Measurements from ENCODE around the gene GSDME.

GSDME gene

DNA sequence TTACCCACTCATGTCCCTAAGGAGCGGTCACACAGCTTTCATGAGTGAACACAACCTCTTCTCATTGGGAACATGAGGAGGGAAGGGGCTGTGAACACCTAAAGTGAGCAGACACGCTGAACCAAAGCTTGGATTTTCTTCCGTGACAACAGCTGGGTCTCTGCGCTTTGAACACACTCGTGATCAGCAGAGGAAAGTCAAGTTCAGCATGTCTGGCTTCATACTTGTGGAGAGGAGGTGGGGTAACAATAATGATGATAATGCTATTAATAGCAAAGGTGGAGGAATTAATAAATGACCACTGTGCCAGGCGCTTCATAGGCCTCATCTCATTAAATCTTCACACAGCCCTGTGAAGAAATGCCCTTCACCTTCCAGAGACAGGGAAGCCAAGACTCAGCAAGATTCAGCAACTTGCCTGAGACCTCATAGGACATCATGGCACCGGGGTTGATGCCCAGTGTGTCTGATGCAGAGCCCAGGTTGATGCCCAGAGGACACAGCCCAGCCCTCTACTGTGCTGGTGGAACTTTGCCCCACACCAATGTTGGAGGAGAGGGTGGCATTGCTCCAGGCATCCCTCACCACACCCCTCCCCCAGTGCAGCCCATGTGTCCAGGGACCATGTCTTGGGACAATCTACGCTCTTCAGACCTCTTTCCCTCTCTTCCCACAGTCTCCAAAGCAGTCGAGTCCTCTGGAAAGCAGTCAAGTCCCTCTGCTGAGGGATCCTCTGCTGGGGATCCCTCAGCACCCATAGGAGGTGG, 40.6 kb downstream of the GSDME start:
- H3K27me3 ChIP-seq (ENCODE audit: insufficient read depth, low read length, poor library complexity): no peaks in the 10 kb centered on the region
- H3K36me3 ChIP-seq (ENCODE audit: control insufficient read depth, insufficient read depth, low read length): no peaks in the 10 kb centered on the region
- H3K4me1 ChIP-seq (ENCODE audit: control insufficient read depth, low read depth, low read length): no peaks in the 10 kb centered on the region
- H4K8ac ChIP-seq (ENCODE audit: low read depth, low read length): no peak overlapping the region
- DNase-seq: no peak
- no peak overlapping the region for H4K5ac ChIP-seq (ENCODE audit: low read length)
- H3K79me2 ChIP-seq (ENCODE audit: control insufficient read depth, insufficient read depth, low read length): no peaks in the 10 kb centered on the region
- H3K4me3 ChIP-seq (ENCODE audit: low read length): no peak overlapping the region
- H3K23ac ChIP-seq (ENCODE audit: low read length): no peak overlapping the region
- H2BK5ac ChIP-seq (ENCODE audit: low read length): no peak overlapping the region
- H2BK120ac ChIP-seq (ENCODE audit: low read depth, low read length): no peak overlapping the region
- WGBS (ENCODE audit: extremely low coverage, insufficient coverage, low lambda C conversion rate): no CpG with 5 or more reads among the region's 9 CpGs
- no peak overlapping the region for H3K27ac ChIP-seq (ENCODE audit: low read depth, low read length)
- no peak overlapping the region for H3K4me2 ChIP-seq (ENCODE audit: low read length)
- no peak overlapping the region for H3K18ac ChIP-seq (ENCODE audit: low read length)
- H3K79me1 ChIP-seq (ENCODE audit: low read length): no peaks in the 10 kb centered on the region
- H2AK5ac ChIP-seq (ENCODE audit: low read length): no peak overlapping the region
- H2BK15ac ChIP-seq (replicated peaks; ENCODE audit: low read depth): no peak overlapping the region
- no peak overlapping the region for H3K56ac ChIP-seq (ENCODE audit: low read length)
- H3K4ac ChIP-seq (ENCODE audit: low read depth, low read length): no peak overlapping the region
- no peak overlapping the region for H3K9ac ChIP-seq (ENCODE audit: low read length)

GRCh38 chr7:24715661-24716479, 41.4 kb downstream of the GSDME start:
- no peaks in the 10 kb centered on the region for H3K79me1 ChIP-seq (ENCODE audit: low read length)
- no peak overlapping the region for H3K23ac ChIP-seq (ENCODE audit: low read length)
- no peak overlapping the region for H3K27ac ChIP-seq (ENCODE audit: low read depth, low read length)
- H3K56ac ChIP-seq (ENCODE audit: low read length): no peak overlapping the region
- no peak overlapping the region for H3K4ac ChIP-seq (ENCODE audit: low read depth, low read length)
- H3K4me3 ChIP-seq (ENCODE audit: low read length): no peak overlapping the region
- H3K79me2 ChIP-seq (ENCODE audit: control insufficient read depth, insufficient read depth, low read length): no peaks in the 10 kb centered on the region
- H4K5ac ChIP-seq (ENCODE audit: low read length): no peak overlapping the region
- no peak overlapping the region for H2BK15ac ChIP-seq (replicated peaks; ENCODE audit: low read depth)
- no CpG with 5 or more reads among the region's 16 CpGs for WGBS (ENCODE audit: extremely low coverage, insufficient coverage, low lambda C conversion rate)
- DNase-seq: peak; percentile 84
- H3K9ac ChIP-seq (ENCODE audit: low read length): no peak overlapping the region
- H4K8ac ChIP-seq (ENCODE audit: low read depth, low read length): no peak overlapping the region
- H2AK5ac ChIP-seq (ENCODE audit: low read length): no peak overlapping the region
- no peak overlapping the region for H2BK5ac ChIP-seq (ENCODE audit: low read length)
- no peaks in the 10 kb centered on the region for H3K4me1 ChIP-seq (ENCODE audit: control insufficient read depth, low read depth, low read length)
- no peak overlapping the region for H2BK120ac ChIP-seq (ENCODE audit: low read depth, low read length)
- H3K4me2 ChIP-seq (ENCODE audit: low read length): no peak overlapping the region
- H3K36me3 ChIP-seq (ENCODE audit: control insufficient read depth, insufficient read depth, low read length): no peaks in the 10 kb centered on the region
- no peaks in the 10 kb centered on the region for H3K27me3 ChIP-seq (ENCODE audit: insufficient read depth, low read length, poor library complexity)
- no peak overlapping the region for H3K18ac ChIP-seq (ENCODE audit: low read length)

DNA sequence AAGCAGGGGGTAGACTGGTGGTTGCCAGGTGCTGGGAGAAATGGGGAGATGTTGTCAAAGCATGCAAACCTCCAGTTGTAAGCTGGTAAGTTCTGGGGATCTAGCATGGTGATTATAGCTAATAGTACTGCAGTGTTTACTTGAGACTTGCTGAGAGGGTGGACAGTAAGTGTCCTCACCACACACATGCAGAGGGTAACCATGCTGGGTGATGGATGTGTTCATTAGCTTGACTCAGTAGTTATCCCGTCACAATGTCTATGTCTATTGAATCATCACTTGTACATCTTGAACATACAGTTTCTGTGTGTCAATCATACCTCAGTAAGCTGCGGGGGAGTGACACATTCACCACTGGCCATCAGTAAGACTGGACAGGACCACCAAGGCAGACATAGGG, 42.1 kb downstream of the GSDME start:
- H3K79me2 ChIP-seq (ENCODE audit: control insufficient read depth, insufficient read depth, low read length): no peaks in the 10 kb centered on the region
- H3K4me3 ChIP-seq (ENCODE audit: low read length): no peak overlapping the region
- H3K4ac ChIP-seq (ENCODE audit: low read depth, low read length): no peak overlapping the region
- no peak overlapping the region for H3K18ac ChIP-seq (ENCODE audit: low read length)
- no peak overlapping the region for H4K8ac ChIP-seq (ENCODE audit: low read depth, low read length)
- no peak overlapping the region for H3K9ac ChIP-seq (ENCODE audit: low read length)
- H3K36me3 ChIP-seq (ENCODE audit: control insufficient read depth, insufficient read depth, low read length): no peaks in the 10 kb centered on the region
- no peak overlapping the region for H2BK5ac ChIP-seq (ENCODE audit: low read length)
- H3K79me1 ChIP-seq (ENCODE audit: low read length): no peaks in the 10 kb centered on the region
- no peak overlapping the region for H3K56ac ChIP-seq (ENCODE audit: low read length)
- no peak overlapping the region for H4K5ac ChIP-seq (ENCODE audit: low read length)
- no peak overlapping the region for H2BK15ac ChIP-seq (replicated peaks; ENCODE audit: low read depth)
- H2BK120ac ChIP-seq (ENCODE audit: low read depth, low read length): no peak overlapping the region
- no peaks in the 10 kb centered on the region for H3K27me3 ChIP-seq (ENCODE audit: insufficient read depth, low read length, poor library complexity)
- H3K4me1 ChIP-seq (ENCODE audit: control insufficient read depth, low read depth, low read length): no peaks in the 10 kb centered on the region
- no peak overlapping the region for H2AK5ac ChIP-seq (ENCODE audit: low read length)
- no CpG with 5 or more reads among the region's 2 CpGs for WGBS (ENCODE audit: extremely low coverage, insufficient coverage, low lambda C conversion rate)
- H3K27ac ChIP-seq (ENCODE audit: low read depth, low read length): no peak overlapping the region
- no peak overlapping the region for H3K23ac ChIP-seq (ENCODE audit: low read length)
- no peak overlapping the region for H3K4me2 ChIP-seq (ENCODE audit: low read length)
- no peak for DNase-seq

DNA sequence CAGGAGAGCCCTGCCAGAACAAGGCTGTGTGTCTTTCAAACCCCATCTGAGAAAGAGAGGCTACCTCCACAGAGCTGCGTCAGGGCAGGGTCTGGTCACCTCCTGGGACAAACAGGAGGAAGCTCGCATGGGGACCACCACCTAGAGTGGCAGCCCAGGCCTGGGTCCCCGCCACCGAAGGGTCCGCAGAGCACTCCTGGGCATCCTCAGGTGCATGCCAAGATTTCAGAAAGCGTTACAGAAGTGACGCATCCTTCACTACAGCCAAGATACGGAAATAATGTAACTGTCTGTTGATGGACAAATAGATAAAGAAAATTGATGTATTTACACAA, 42.6 kb downstream of the GSDME start:
- no peaks in the 10 kb centered on the region for H3K79me2 ChIP-seq (ENCODE audit: control insufficient read depth, insufficient read depth, low read length)
- no peaks in the 10 kb centered on the region for H3K4me1 ChIP-seq (ENCODE audit: control insufficient read depth, low read depth, low read length)
- H3K36me3 ChIP-seq (ENCODE audit: control insufficient read depth, insufficient read depth, low read length): no peaks in the 10 kb centered on the region
- no peak overlapping the region for H3K9ac ChIP-seq (ENCODE audit: low read length)
- H2BK15ac ChIP-seq (replicated peaks; ENCODE audit: low read depth): no peak overlapping the region
- no peak overlapping the region for H3K56ac ChIP-seq (ENCODE audit: low read length)
- no peak overlapping the region for H3K27ac ChIP-seq (ENCODE audit: low read depth, low read length)
- H2BK5ac ChIP-seq (ENCODE audit: low read length): no peak overlapping the region
- H3K4me3 ChIP-seq (ENCODE audit: low read length): no peak overlapping the region
- H3K4me2 ChIP-seq (ENCODE audit: low read length): no peak overlapping the region
- H2BK120ac ChIP-seq (ENCODE audit: low read depth, low read length): no peak overlapping the region
- WGBS (ENCODE audit: extremely low coverage, insufficient coverage, low lambda C conversion rate): no CpG with 5 or more reads among the region's 8 CpGs
- no peak overlapping the region for H4K8ac ChIP-seq (ENCODE audit: low read depth, low read length)
- no peak overlapping the region for H4K5ac ChIP-seq (ENCODE audit: low read length)
- no peak for DNase-seq
- no peaks in the 10 kb centered on the region for H3K79me1 ChIP-seq (ENCODE audit: low read length)
- no peak overlapping the region for H2AK5ac ChIP-seq (ENCODE audit: low read length)
- no peak overlapping the region for H3K4ac ChIP-seq (ENCODE audit: low read depth, low read length)
- H3K23ac ChIP-seq (ENCODE audit: low read length): no peak overlapping the region
- no peak overlapping the region for H3K18ac ChIP-seq (ENCODE audit: low read length)
- no peaks in the 10 kb centered on the region for H3K27me3 ChIP-seq (ENCODE audit: insufficient read depth, low read length, poor library complexity)

DNA sequence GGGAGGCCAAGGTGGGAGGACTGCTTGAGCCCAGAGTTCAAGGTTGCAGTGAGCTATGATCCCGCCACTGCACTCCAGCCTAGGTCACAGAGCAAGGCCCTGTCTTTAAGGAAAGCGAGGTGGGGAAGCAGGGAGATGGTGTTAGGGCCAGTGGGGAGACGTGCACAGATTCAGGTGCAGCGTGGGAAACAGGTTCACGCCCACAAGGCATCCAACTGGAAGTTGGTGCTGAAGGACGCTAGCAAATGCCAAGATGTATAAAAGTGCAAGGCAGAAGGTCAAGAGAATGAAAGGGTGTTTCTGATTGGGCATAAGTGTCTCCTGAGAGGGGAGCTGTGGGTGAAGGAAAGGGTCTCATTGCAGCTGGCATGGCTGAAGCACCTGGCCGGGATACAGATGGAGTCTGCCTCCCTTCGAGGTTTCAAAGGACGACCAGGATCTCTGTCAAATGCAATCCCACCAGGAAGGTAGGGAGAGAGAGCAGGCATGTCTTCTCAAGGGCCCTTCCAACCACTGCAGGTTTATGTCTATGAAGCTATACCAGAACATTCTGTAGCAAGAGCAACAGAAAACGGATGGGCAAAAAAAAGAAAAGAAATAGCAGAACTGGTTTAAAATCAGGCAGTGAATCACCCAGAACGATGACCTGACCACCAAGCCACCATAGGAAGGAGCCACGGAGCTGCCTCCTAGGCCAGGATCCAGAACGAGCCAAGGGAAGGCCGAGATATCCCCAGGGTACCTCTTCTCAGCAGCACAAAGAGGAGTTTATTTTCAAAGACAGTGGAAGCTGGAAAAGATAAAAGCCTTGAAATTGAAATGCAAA, 43.2 kb downstream of the GSDME start:
- Histone ChIP-seq H3K27ac (ENCODE audit: low read depth, low read length) (no peak overlapping the region), H3K4me1 (ENCODE audit: control insufficient read depth, low read depth, low read length) (no peaks in the 10 kb centered on the region), H3K56ac (ENCODE audit: low read length) (no peak overlapping the region), H2BK5ac (ENCODE audit: low read length) (no peak overlapping the region), H2BK120ac (ENCODE audit: low read depth, low read length) (no peak overlapping the region), H3K23ac (ENCODE audit: low read length) (no peak overlapping the region), H3K9ac (ENCODE audit: low read length) (no peak overlapping the region), H4K8ac (ENCODE audit: low read depth, low read length) (no peak overlapping the region), H4K5ac (ENCODE audit: low read length) (no peak overlapping the region), H3K79me2 (ENCODE audit: control insufficient read depth, insufficient read depth, low read length) (no peaks in the 10 kb centered on the region), H3K36me3 (ENCODE audit: control insufficient read depth, insufficient read depth, low read length) (no peaks in the 10 kb centered on the region), H3K4me3 (ENCODE audit: low read length) (no peak overlapping the region), H3K4ac (ENCODE audit: low read depth, low read length) (no peak overlapping the region), H3K79me1 (ENCODE audit: low read length) (no peaks in the 10 kb centered on the region), H3K4me2 (ENCODE audit: low read length) (no peak overlapping the region), H3K27me3 (ENCODE audit: insufficient read depth, low read length, poor library complexity) (no peaks in the 10 kb centered on the region), H3K18ac (ENCODE audit: low read length) (no peak overlapping the region), H2AK5ac (ENCODE audit: low read length) (no peak overlapping the region), H2BK15ac (replicated peaks; ENCODE audit: low read depth) (no peak overlapping the region)
- no CpG with 5 or more reads among the region's 14 CpGs for WGBS (ENCODE audit: extremely low coverage, insufficient coverage, low lambda C conversion rate)
- DNase-seq: no peak

All from mesendoderm (in vitro differentiated cells).